GM12878 (cell line): ENCODE measurements around the gene SETD2. TPM values are rescaled to one million over a fixed set of nuclear protein-coding genes. Genes with fewer than 3 reads are reported as not detected.

Source experiments
- ATAC-seq: fragments of 200-7000 bp; cut with Tn5 transposase; 3 replicates; pipeline ENCODE4 v1.9.1; 2020; ENCODE audit warnings: mild to moderate bottlenecking, moderate library complexity
- BruUV-seq: library from RNA; stranded (reverse); fragments of 400-500 nt; replicated peaks from 2 replicates; lab custom pipeline; 2021; lab: Mats Ljungman, UMichigan
- CTCF ChIA-PET: fragments of 300-600 bp; sonication (Branson Sonifier 250); formaldehyde crosslinking; extraction: SDS; loops from one replicate; lab custom pipeline; 2021; ENCODE audit warnings: inconsistent platforms; lab: Yijun Ruan, JAX
- POLR2A ChIA-PET: fragments of 350-600 bp; formaldehyde crosslinking; extraction: SDS; loops from one replicate; lab custom pipeline; 2021; ENCODE audit warnings: inconsistent platforms; lab: Charles Lee
- RAD21 ChIA-PET: fragments of 300-600 bp; sonication (Branson Sonifier 250); formaldehyde crosslinking; loops from one replicate; lab custom pipeline; 2023; ENCODE audit warnings: antibody characterized with exemption; ENCODE audit not compliant: unreplicated experiment; lab: Charles Lee
- SMC1A ChIA-PET: fragments of 300-600 bp; sonication (Branson Sonifier 250); formaldehyde crosslinking; loops from one replicate; lab custom pipeline; 2023; ENCODE audit not compliant: unreplicated experiment, uncharacterized antibody; lab: Charles Lee
- DNase-seq: peaks from one replicate; pipeline ENCODE4 v3.0.0-alpha.2; 2011; ENCODE audit warnings: low read depth, low spot score
- FAIRE-seq: peaks from 3 replicates; lab custom pipeline; 2011; peaks lifted over from hg19 to GRCh38; lab: Jason Lieb, UNC
- H2AFZ ChIP-seq: 2 replicates; pipeline ENCODE4 v1.6.0; 2011; ENCODE audit warnings: low read depth, low read length, control low read depth; ENCODE audit not compliant: control insufficient read depth
- H3K27ac ChIP-seq: 2 replicates; pipeline ENCODE4 v1.5.1; 2011; ENCODE audit warnings: control low read depth; ENCODE audit not compliant: control insufficient read depth, insufficient read depth
- H3K27me3 ChIP-seq, 2 experiments: replicated peaks in 1 of 2; 2 replicates each; pipeline versions ENCODE4 v1.6.0 to v1.6.1; 2011; ENCODE audit warnings: low read length in 1 of 2; ENCODE audit not compliant: control insufficient read depth in 2 of 2, insufficient read depth in 2 of 2
- H3K36me3 ChIP-seq, 2 experiments: 2 replicates each; pipeline ENCODE4 v1.5.1; 2011; ENCODE audit warnings: low read length in 1 of 2; ENCODE audit not compliant: control insufficient read depth in 2 of 2, insufficient read depth in 2 of 2
- H3K4me1 ChIP-seq: 2 replicates; pipeline ENCODE4 v1.6.1; 2011; ENCODE audit warnings: mild to moderate bottlenecking, low read length, moderate library complexity, mixed read lengths; ENCODE audit not compliant: control insufficient read depth, insufficient read depth
- H3K4me2 ChIP-seq: 2 replicates; pipeline ENCODE4 v1.6.0; 2011; ENCODE audit warnings: control low read depth; ENCODE audit not compliant: control insufficient read depth, insufficient read depth
- H3K4me3 ChIP-seq: fragments of 200-600 bp; sonication (generic); 2 replicates; pipeline ENCODE4 v1.5.1; 2016
- H3K79me2 ChIP-seq: 2 replicates; pipeline ENCODE4 v1.6.0; 2011; ENCODE audit warnings: low read length; ENCODE audit not compliant: control insufficient read depth, insufficient read depth
- H3K9ac ChIP-seq: 2 replicates; pipeline ENCODE4 v1.8.0; 2011; ENCODE audit warnings: low read length, control low read depth, mixed read lengths; ENCODE audit not compliant: control insufficient read depth, insufficient read depth
- H3K9me3 ChIP-seq: replicated peaks from 3 replicates; pipeline ENCODE4 v1.5.1; 2011; ENCODE audit warnings: mild to moderate bottlenecking, low read length; ENCODE audit not compliant: control insufficient read depth, insufficient read depth
- H4K20me1 ChIP-seq: 2 replicates; pipeline ENCODE4 v1.6.0; 2011; ENCODE audit not compliant: control insufficient read depth, insufficient read depth
- CHD1 ChIP-seq: IDR thresholded peaks from 2 replicates; pipeline ENCODE4 v1.6.1; 2012; ENCODE audit warnings: low read depth, low read length, improper control_type of control experiment
- HCFC1 ChIP-seq: fragments of 150-350 bp; IDR thresholded peaks from 2 replicates; pipeline ENCODE4 v1.6.1; 2014; ENCODE audit warnings: low read length
- NFIC ChIP-seq: IDR thresholded peaks from 2 replicates; pipeline ENCODE4 v1.6.1; 2012; ENCODE audit warnings: low read depth, mild to moderate bottlenecking, inconsistent platforms, low read length, moderate library complexity
- WGBS: methylation state at CpG from one replicate; pipeline ENCODE4 v1.1.6; 2016; ENCODE audit warnings: low lambda C conversion rate; ENCODE audit not compliant: insufficient replicate concordance, insufficient coverage; ENCODE audit errors: missing lambda C conversion rate; 5-methylcytosine and 5-hydroxymethylcytosine counted together
- in situ Hi-C: fragments of 300-500 bp; cut with MboI; formaldehyde crosslinking; loops from 9 replicates; pipeline ENCODE4 v1.14.3; 2018; ENCODE audit warnings: mixed read lengths
- intact Hi-C: fragments of 100-400 bp; cut with micrococcal nuclease; formaldehyde crosslinking; loops from one replicate; pipeline ENCODE4 v1.14.2; 2022; ENCODE audit not compliant: unreplicated experiment
- polyA plus RNA-seq, 11 experiments: library from polyadenylated mRNA; depleted of rRNA in 4 of 11; unstranded in 6 of 11; stranded (reverse) in 5 of 11; fragments of >200 nt; fragmentation: Nextera tagmentation in 4 of 11; fragmentation: Illumina TruSeq in 1 of 11; extraction: Ambion mirVana in 4 of 11; extraction: Trizol in 1 of 11; gene quantifications; 1 replicate in 1 of 11; 2 replicates in 10 of 11; pipeline versions ENCODE4 v1.2.1 to v1.2.3, GENCODE V29; 2011 to 2016; ENCODE audit warnings: inconsistent platforms in 2 of 11, missing spikeins in 2 of 11, low read depth in 1 of 11
- total RNA-seq, 4 experiments: library from RNA; depleted of rRNA in 3 of 4; stranded (reverse); fragments of >200 nt in 3 of 4; fragmentation: Illumina TruSeq in 1 of 4; extraction: Trizol in 1 of 4; gene quantifications; 2 replicates each; pipeline versions ENCODE4 v1.2.1 to v1.2.3, GENCODE V29; 2013 to 2021
- TF ChIP-seq, protein P1 (sequence below): IDR thresholded peaks from 2 replicates; pipeline ENCODE4 v1.6.1; 2011; ENCODE audit warnings: low read depth, mild to moderate bottlenecking, low read length, moderate library complexity, borderline replicate concordance; ENCODE audit errors: extremely low read depth
- TF ChIP-seq, protein P2 (sequence below): fragments of 450-650 bp; IDR thresholded peaks from 2 replicates; pipeline ENCODE4 v1.6.1; 2016; ENCODE audit warnings: mild to moderate bottlenecking, moderate library complexity, borderline replicate concordance

Gene SETD2
- total and polyA plus RNA-seq, 10 of the 15 experiments (the other 5 are each of a cell fraction or from before 2014, with no cell fraction given) = 8.4 to 44.9 (median 24.5) TPM

DNA sequence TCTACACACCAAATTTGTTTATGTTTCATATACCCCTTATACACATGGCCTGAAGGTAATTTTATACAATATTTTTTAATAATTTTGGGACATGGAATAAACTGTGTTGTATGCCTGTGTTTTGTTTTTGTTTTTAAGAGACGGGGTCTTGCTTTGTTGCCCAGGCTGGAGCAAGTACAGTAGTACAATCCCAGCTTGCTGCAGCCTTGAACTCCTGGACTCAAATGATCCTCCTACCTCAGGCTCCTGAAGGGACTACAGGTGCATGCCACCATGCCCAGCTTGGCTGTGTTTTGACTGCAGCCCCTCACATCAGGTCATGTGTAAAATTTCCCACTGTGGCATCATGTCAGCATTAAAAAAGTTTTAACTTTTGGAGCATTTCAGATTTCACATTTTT, 18.6 kb downstream of the SETD2 start (continued):
- TF ChIP-seq, protein P1, sequence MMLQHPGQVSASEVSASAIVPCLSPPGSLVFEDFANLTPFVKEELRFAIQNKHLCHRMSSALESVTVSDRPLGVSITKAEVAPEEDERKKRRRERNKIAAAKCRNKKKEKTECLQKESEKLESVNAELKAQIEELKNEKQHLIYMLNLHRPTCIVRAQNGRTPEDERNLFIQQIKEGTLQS = no peak
- no peak for TF ChIP-seq NFIC

DNA sequence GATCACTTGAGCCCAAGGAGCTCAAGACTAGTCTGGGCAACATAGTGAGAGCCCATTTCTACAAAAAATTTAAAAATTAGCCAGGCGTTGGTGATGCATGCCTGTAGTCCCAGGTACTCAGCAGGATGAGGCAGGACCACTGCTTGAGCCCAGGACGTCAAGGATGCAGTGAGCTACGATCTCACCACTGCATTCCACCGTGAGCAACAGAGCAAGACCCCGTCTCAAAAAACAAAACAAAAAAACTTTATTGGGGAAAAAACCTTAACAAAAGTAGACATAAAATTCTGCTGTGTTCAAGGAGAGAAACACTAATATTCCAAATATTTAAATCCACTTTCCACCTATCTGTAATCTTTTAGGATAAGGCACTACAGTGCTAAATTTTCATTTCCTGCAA, 20.8 kb downstream of the SETD2 start:
- POLR2A ChIA-PET = no interaction called here
- no peak overlapping the region for H3K9ac ChIP-seq
- no peak overlapping the region for H2AFZ ChIP-seq
- H3K4me1 ChIP-seq = peaks cover 19% of the 10 kb centered on the region
- SMC1A ChIA-PET = interaction anchor here (0.6 to 4.3 kb wide), 2 partner anchors 9 to 125 kb away, joined by 4 to 19 read pairs; no protein-coding TSS in a partner anchor
- CTCF ChIA-PET = interaction anchor here (0.7 kb wide), 1 partner anchor 21 kb away, joined by 4 read pairs; the partner anchor contains the start of gene SETD2
- no peak for ATAC-seq
- no peak for DNase-seq
- BruUV-seq = no TSS peak
- WGBS = 42% methylated on average over 5 of the region's 5 CpGs
- intact Hi-C loops (no loop called here), in situ Hi-C loops (no loop called here)
- no peak overlapping the region for H3K4me2 ChIP-seq
- TF ChIP-seq CHD1 (no peak), HCFC1 (no peak)
- TF ChIP-seq, protein P2, sequence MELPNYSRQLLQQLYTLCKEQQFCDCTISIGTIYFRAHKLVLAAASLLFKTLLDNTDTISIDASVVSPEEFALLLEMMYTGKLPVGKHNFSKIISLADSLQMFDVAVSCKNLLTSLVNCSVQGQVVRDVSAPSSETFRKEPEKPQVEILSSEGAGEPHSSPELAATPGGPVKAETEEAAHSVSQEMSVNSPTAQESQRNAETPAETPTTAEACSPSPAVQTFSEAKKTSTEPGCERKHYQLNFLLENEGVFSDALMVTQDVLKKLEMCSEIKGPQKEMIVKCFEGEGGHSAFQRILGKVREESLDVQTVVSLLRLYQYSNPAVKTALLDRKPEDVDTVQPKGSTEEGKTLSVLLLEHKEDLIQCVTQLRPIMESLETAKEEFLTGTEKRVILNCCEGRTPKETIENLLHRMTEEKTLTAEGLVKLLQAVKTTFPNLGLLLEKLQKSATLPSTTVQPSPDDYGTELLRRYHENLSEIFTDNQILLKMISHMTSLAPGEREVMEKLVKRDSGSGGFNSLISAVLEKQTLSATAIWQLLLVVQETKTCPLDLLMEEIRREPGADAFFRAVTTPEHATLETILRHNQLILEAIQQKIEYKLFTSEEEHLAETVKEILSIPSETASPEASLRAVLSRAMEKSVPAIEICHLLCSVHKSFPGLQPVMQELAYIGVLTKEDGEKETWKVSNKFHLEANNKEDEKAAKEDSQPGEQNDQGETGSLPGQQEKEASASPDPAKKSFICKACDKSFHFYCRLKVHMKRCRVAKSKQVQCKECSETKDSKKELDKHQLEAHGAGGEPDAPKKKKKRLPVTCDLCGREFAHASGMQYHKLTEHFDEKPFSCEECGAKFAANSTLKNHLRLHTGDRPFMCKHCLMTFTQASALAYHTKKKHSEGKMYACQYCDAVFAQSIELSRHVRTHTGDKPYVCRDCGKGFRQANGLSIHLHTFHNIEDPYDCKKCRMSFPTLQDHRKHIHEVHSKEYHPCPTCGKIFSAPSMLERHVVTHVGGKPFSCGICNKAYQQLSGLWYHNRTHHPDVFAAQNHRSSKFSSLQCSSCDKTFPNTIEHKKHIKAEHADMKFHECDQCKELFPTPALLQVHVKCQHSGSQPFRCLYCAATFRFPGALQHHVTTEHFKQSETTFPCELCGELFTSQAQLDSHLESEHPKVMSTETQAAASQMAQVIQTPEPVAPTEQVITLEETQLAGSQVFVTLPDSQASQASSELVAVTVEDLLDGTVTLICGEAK = peak; percentile 78
- peaks cover 88% of the 10 kb centered on the region for H3K79me2 ChIP-seq
- RAD21 ChIA-PET = interaction anchor here (0.9 kb wide), 1 partner anchor 83 kb away, joined by 4 read pairs; no protein-coding TSS in a partner anchor
- no peaks in the 10 kb centered on the region for H3K36me3 ChIP-seq
- no peaks in the 10 kb centered on the region; the same call in 2 of the 3 replicates for H3K9me3 ChIP-seq
- no peak overlapping the region for H3K4me3 ChIP-seq
- no peak for FAIRE-seq
- H3K27ac ChIP-seq = no peak overlapping the region
- H3K27me3 ChIP-seq = no peaks in the 10 kb centered on the region
- no peaks in the 10 kb centered on the region; the same call in none of the 2 replicates for H4K20me1 ChIP-seq
